GM12872 (cell line): ENCODE measurements around the gene NOS1.

Source experiments
- TF ChIP-seq, protein P1 (sequence below): IDR thresholded peaks from 3 replicates; pipeline ENCODE4 v1.5.1; 2011; ENCODE audit warnings: low read depth, mild to moderate bottlenecking, low read length, moderate library complexity; ENCODE audit not compliant: insufficient read depth

The NOS1 gene

DNA sequence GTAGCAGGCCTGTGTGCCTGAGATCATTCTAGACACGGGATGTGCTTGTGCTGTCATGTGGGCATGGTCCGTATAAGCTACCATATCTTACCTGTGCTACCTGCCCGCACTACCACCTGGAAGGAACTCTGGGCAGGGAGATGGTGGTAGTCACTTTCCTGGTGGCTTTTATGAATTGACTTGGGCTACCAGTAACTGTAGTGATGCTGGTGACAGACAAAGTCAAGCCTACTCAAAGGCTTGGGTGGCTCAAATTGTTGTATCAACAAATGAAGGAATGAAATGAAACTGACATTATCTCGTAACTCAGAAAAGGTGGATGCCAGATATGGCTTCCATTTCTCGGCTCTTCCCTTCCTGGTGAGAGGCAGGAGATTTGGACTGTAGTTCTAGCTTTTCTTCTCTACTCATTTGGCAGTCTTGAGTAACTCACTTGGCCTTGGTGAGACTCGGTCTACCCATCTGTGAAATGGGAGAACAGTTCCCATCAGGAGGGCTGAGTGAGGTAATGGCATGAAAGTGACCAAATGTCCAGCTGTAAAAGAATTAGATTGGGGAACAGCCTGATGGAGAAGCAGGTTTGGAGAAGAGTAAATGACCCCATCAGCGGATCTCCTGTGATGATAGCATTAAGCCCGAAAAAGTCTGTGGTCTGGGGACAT, 81.3 kb downstream of the NOS1 start:
- TF ChIP-seq, protein P1, sequence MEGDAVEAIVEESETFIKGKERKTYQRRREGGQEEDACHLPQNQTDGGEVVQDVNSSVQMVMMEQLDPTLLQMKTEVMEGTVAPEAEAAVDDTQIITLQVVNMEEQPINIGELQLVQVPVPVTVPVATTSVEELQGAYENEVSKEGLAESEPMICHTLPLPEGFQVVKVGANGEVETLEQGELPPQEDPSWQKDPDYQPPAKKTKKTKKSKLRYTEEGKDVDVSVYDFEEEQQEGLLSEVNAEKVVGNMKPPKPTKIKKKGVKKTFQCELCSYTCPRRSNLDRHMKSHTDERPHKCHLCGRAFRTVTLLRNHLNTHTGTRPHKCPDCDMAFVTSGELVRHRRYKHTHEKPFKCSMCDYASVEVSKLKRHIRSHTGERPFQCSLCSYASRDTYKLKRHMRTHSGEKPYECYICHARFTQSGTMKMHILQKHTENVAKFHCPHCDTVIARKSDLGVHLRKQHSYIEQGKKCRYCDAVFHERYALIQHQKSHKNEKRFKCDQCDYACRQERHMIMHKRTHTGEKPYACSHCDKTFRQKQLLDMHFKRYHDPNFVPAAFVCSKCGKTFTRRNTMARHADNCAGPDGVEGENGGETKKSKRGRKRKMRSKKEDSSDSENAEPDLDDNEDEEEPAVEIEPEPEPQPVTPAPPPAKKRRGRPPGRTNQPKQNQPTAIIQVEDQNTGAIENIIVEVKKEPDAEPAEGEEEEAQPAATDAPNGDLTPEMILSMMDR = no peak

DNA sequence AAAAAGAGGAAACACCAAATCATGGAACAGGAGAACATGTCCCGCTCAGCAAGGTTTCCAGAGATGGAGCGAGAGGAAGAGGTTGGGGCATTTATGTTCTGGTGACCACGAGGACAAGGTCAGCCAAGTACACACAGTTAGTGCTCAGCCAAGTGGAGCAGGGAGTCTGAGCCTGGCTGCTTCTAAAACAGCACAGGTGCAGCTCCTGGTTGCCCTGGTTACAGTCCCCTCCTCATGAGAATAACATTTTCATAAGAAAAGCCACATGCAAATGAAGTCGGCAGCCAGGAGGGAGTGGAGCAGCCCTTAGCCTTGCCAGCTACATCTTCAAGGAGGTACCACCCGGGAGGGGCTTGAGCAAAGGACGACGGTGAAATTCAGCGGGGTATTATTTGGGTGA, 81.8 kb downstream of the NOS1 start:
- TF ChIP-seq, protein P1 = no peak

DNA sequence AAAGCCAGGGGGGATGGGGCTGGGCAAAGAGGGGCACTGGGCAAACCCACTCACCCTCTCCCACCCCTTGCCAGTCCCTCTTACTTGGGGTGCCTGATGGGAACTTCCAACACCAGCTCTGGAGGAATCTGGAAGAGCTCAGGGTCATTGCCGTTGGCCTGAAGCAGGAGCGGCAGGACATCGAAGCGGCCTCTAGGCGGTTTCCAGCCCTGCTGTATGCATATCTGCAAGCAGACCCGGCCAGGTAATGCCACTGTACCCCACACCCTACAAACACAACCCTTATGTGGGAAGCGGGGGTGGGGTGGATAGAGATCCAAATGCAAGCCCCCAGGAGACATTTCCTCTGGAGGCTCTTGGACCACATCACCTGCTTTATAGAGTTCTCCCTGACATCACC, 83.6 kb downstream of the NOS1 start:
- TF ChIP-seq, protein P1 = no peak

DNA sequence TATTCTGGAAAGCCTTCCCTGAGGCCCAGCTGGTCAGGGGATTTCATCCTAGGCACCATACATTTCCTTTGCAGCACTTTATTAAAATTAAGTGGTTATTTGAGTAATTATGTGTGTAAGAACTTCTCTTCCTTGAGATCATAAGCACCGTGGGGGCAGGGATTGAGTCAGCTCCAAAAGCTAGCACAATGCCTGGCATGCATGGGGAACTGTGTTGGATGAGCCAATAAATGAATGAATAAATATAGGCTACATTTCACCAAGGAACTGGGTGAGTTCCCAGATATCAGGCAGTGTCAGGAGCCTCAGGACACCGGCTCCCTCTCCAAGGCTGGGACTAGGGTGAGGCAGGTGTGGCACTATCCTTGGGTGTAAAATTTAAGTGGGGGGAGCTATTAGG, 88.3 kb downstream of the NOS1 start:
- TF ChIP-seq, protein P1 = no peak

DNA sequence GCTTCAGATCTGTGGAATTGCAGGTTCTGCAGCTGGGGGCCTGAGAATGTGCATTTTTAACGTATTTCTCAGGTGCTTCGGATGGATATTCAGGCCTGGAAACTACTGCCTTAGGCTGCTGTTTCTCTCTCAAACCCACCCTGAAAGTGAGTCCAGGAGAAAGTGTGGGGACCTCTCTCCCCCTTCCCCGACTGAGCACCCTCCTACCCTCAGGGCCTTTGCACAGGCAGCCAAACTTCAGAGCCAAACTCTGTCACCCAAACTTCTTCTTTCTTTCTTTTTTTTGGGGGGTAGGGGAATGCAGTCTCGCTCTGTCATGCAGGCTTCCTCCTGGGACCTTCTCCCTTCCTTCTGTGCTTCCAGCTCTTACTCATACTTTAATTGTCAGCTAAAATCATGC, 88.7 kb downstream of the NOS1 start:
- TF ChIP-seq, protein P1 = no peak

DNA sequence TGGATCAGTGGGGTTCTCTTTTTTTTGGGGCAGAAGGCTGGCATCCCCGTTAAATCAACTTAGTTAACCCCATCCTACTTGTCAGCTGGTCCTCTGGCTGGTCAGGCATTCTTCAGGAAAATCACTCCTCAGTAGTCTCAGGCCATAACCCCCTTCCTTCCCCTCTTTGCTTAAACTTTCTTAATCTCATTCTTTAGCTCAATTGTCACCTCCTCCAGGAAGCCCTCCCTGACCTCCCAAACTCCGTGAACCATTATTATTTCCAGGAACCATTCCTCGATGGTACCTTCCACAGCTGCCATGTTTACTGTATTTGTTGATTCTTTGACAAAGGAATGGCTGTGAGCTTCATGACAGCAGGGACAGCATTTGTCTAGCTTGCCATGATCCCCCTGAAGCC, 98.7 kb downstream of the NOS1 start:
- TF ChIP-seq, protein P1 = no peak

DNA sequence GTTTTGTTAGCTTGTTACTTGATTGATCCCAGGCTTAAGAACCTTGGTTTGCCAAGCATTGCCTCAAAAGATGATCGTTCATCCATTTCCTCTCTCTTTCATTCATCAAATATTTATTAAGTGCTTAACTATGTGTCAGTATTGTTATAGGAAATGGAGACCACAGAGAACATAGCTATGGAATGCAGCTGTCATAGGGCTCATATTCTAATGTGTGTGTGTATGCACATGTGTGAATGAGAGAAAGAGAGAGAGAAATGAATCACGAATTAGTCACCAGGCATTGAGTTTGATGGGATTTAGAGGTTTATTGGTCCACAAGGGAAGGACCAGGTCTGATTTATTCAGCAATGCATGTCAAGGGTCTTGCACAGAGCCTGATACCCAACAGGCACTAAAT, 100.2 kb downstream of the NOS1 start:
- TF ChIP-seq, protein P1 = no peak
